Measurements from ENCODE around the gene SDF2L1.
"Not testable (repeated sequence)": the region's sequence is repeated elsewhere in the genome, so short reads cannot be mapped to it uniquely, and the experiment has no call there.

Gene SDF2L1

GRCh38 chr22:21688706-21689381 lies 46.7 kb downstream of the SDF2L1 start:
- no peak for DNase-seq

DNA sequence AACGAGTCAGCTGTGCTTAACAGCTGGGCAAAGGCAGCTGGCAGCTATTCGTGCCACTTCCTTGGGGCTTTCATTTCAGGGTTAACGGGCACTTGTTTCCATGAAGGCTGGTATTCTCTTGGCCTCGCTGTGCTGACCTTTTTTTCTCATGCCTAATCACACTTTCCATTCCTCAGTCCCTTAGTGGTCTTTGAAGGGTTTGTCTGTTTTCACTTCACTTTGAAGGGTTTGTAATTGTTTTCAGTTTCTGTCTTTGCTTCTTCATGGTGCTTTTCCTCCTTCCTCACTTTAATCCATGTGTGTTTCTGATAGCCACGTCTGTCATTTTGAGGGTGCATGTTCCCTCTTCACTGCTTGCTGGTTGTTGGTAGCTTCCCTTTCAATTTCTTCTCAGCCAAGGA lies 48.3 kb downstream of the SDF2L1 start:
- no peak for DNase-seq

DNA sequence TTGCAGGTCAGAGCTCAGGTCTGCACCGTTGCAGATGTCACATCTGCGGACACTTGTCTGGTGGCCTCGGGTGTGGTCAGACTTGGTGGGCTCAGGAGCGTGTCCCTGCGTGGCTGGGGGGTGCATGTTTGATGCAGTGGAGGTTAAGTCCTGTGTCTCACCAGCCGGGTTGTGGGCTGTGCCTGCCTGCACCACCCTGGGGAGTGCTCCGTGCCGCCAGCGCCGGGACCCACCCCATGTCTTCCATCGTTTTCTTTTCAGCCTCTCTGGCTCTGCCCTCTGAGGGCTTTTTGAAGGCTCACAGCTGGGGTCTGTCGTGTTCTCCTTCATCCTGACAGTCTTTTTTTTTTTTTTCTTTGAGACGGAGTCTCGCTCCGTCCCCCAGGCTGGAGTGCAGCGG lies 49.7 kb downstream of the SDF2L1 start:
- DNase-seq, result no peak

GRCh38 chr22:21692856-21693255 lies 50.8 kb downstream of the SDF2L1 start:
- not testable (repeated sequence) for DNase-seq

DNA sequence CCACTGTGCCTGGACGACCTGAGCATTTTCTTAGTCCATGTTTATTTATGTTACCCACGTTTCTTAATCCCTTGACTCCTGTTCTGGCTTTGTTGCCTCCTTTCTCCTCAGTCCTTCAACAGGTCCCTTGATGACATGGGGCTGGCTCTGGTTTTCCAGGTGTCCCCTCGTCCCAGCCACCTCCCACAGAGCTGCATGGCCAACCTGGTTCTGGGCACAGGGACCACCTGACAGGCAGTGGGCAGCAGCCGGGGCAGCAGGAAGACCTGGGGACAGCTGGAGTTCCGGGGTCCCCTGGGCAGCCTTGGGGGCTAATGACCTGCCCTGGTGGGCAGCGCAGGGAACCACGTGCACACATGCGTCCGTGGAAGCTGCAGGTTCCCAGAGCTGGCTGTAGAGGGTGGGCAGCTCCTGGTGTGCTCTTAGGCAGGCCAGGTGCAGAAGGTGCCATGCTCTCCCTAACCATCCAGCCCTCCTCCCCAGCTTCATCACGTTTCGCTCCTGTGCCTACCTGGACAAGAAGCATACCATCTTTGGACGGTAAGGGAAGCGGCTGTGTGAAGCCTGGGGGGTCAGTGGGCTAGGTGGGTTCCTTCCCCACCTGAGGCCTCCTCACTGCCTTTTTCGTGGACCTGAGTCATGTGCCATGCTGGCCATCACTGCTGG lies 51.4 kb downstream of the SDF2L1 start:
- no peak for DNase-seq

Measured in SHP77 (cell line).